NCI-H2029 treated with DMSO at 0.1 percent for 48 hours (cell line): ENCODE results near the gene HS6ST2.
"Not testable (repeated sequence)": the region's sequence is repeated elsewhere in the genome, so short reads cannot be mapped to it uniquely, and the experiment has no call there.

ENCODE experiments used
- DNase-seq: peaks from one replicate; lab custom pipeline; 2025; lab: John Stamatoyannopoulos, UW

HS6ST2 gene

GRCh38 chrX:132940727-132941327, 17.6 kb downstream of the HS6ST2 start:
- no peak for DNase-seq

GRCh38 chrX:132933170-132933569, 25.3 kb downstream of the HS6ST2 start:
- DNase-seq = no peak

GRCh38 chrX:132924426-132924825, 34.0 kb downstream of the HS6ST2 start:
- no peak for DNase-seq

- no peak for DNase-seq
Observed at GRCh38 chrX:132918523-132918922, 39.9 kb downstream of the HS6ST2 start.

GRCh38 chrX:132916349-132916748, 42.1 kb downstream of the HS6ST2 start:
- no peak for DNase-seq

GRCh38 chrX:132909643-132910042, 48.8 kb downstream of the HS6ST2 start:
- DNase-seq = no peak

- no peak for DNase-seq
Observed at GRCh38 chrX:132908891-132909290, 49.5 kb downstream of the HS6ST2 start.

GRCh38 chrX:132900633-132901293, 57.7 kb downstream of the HS6ST2 start:
- DNase-seq = no peak

GRCh38 chrX:132887569-132887968, 70.9 kb downstream of the HS6ST2 start:
- DNase-seq = no peak

- DNase-seq = no peak
Observed at GRCh38 chrX:132883358-132883915, 75.0 kb downstream of the HS6ST2 start.

- not testable (repeated sequence) for DNase-seq
Observed at GRCh38 chrX:132880753-132881152, 77.7 kb downstream of the HS6ST2 start.

GRCh38 chrX:132877954-132878536, 80.4 kb downstream of the HS6ST2 start:
- no peak for DNase-seq

GRCh38 chrX:132876523-132877338, 81.7 kb downstream of the HS6ST2 start:
- no peak for DNase-seq

- DNase-seq = no peak
Observed at GRCh38 chrX:132875650-132876522, 82.5 kb downstream of the HS6ST2 start.

- DNase-seq = no peak
Observed at GRCh38 chrX:132862562-132862961, 95.9 kb downstream of the HS6ST2 start.

GRCh38 chrX:132861076-132861475, 97.4 kb downstream of the HS6ST2 start:
- no peak for DNase-seq

GRCh38 chrX:132860200-132860599, 98.2 kb downstream of the HS6ST2 start:
- no peak for DNase-seq

GRCh38 chrX:132858018-132858417, 100.4 kb downstream of the HS6ST2 start:
- no peak for DNase-seq

GRCh38 chrX:132855780-132856341, 102.6 kb downstream of the HS6ST2 start:
- DNase-seq = no peak

- DNase-seq = no peak
Observed at GRCh38 chrX:132853040-132853439, 105.4 kb downstream of the HS6ST2 start.
